Mesenchymal stem cell (in vitro differentiated cells and primary cell): Measurements from ENCODE around the gene SLC16A7.

Source experiments
- DNase-seq: peaks from one replicate; pipeline ENCODE4 v3.0.0-alpha.2; 2013
- H2AFZ ChIP-seq: one replicate; pipeline ENCODE4 v1.6.1; 2013; ENCODE audit warnings: low read depth, mild to moderate bottlenecking, control low read depth, inconsistent platforms, low read length, moderate library complexity
- H2AK5ac ChIP-seq: 2 replicates; pipeline ENCODE4 v1.6.1; 2013; ENCODE audit warnings: low read length, moderate library complexity, mild to moderate bottlenecking, inconsistent platforms; ENCODE audit not compliant: severe bottlenecking
- H2BK120ac ChIP-seq: one replicate; pipeline ENCODE4 v1.6.1; 2013; ENCODE audit warnings: low read depth, mild to moderate bottlenecking, inconsistent platforms, low read length, moderate library complexity
- H2BK12ac ChIP-seq, 2 experiments: one replicate each; pipeline ENCODE4 v1.6.1; 2013; ENCODE audit warnings: inconsistent platforms in 2 of 2, low read length in 2 of 2, mild to moderate bottlenecking in 2 of 2, moderate library complexity in 2 of 2, control low read depth in 1 of 2
- H2BK15ac ChIP-seq: one replicate; pipeline ENCODE4 v1.6.1; 2013; ENCODE audit warnings: mild to moderate bottlenecking, low read depth, inconsistent platforms; ENCODE audit not compliant: poor library complexity, severe bottlenecking
- H2BK5ac ChIP-seq: 2 replicates; pipeline ENCODE4 v1.6.1; 2013; ENCODE audit warnings: low read depth, mild to moderate bottlenecking, low read length, control low read depth, inconsistent platforms; ENCODE audit not compliant: poor library complexity, severe bottlenecking
- H3K14ac ChIP-seq, 2 experiments: one replicate each; pipeline ENCODE4 v1.6.1; 2013; ENCODE audit warnings: inconsistent platforms in 2 of 2, low read length in 2 of 2, control low read depth in 1 of 2, mild to moderate bottlenecking in 1 of 2, moderate library complexity in 1 of 2
- H3K18ac ChIP-seq, 2 experiments: one replicate each; pipeline ENCODE4 v1.6.1; 2013; ENCODE audit warnings: inconsistent platforms in 2 of 2, low read length in 2 of 2, control low read depth in 1 of 2, low read depth in 1 of 2, mild to moderate bottlenecking in 1 of 2
- H3K23ac ChIP-seq, 2 experiments: one replicate each; pipeline ENCODE4 v1.6.1; 2013; ENCODE audit warnings: inconsistent platforms in 2 of 2, low read length in 2 of 2, mild to moderate bottlenecking in 2 of 2, moderate library complexity in 2 of 2, control low read depth in 1 of 2
- H3K27ac ChIP-seq: 2 replicates; pipeline ENCODE4 v1.5.1; 2013; ENCODE audit warnings: mild to moderate bottlenecking, moderate library complexity, low read length, control low read depth, inconsistent platforms; ENCODE audit not compliant: poor library complexity, severe bottlenecking
- H3K27me3 ChIP-seq, 2 experiments: 2 replicates each; pipeline versions ENCODE4 v1.6.1 to v1.7.0; 2013; ENCODE audit warnings: low read length in 2 of 2, mild to moderate bottlenecking in 2 of 2, moderate library complexity in 2 of 2, control low read depth in 1 of 2, inconsistent platforms in 1 of 2; ENCODE audit not compliant: control insufficient read depth in 1 of 2, insufficient read depth in 1 of 2
- H3K36me3 ChIP-seq, 2 experiments: 2 replicates each; pipeline versions ENCODE4 v1.6.1 to v1.7.0; 2013; ENCODE audit warnings: low read length in 2 of 2, control low read depth in 1 of 2, inconsistent platforms in 1 of 2, low read depth in 1 of 2, mild to moderate bottlenecking in 1 of 2; ENCODE audit not compliant: insufficient read depth in 2 of 2, control insufficient read depth in 1 of 2
- H3K4ac ChIP-seq, 2 experiments: one replicate each; pipeline ENCODE4 v1.6.1; 2013; ENCODE audit warnings: inconsistent platforms in 2 of 2, low read length in 2 of 2, mild to moderate bottlenecking in 2 of 2, moderate library complexity in 2 of 2, control low read depth in 1 of 2, low read depth in 1 of 2
- H3K4me1 ChIP-seq: 2 replicates; pipeline ENCODE4 v1.6.1; 2013; ENCODE audit warnings: low read depth, low read length, control low read depth; ENCODE audit not compliant: control insufficient read depth, insufficient read depth
- H3K4me2 ChIP-seq: 2 replicates; pipeline ENCODE4 v1.6.1; 2013; ENCODE audit warnings: low read length, mild to moderate bottlenecking, inconsistent platforms; ENCODE audit not compliant: poor library complexity, severe bottlenecking
- H3K4me3 ChIP-seq, 2 experiments: 2 replicates each; pipeline versions ENCODE4 v1.5.1 to v1.7.0; 2013; ENCODE audit warnings: low read length in 2 of 2, mild to moderate bottlenecking in 2 of 2, control low read depth in 1 of 2, low read depth in 1 of 2; ENCODE audit not compliant: insufficient read depth in 1 of 2
- H3K79me1 ChIP-seq: replicated peaks from 2 replicates; pipeline ENCODE4 v1.6.1; 2013; ENCODE audit warnings: mild to moderate bottlenecking, control low read depth, low read length, inconsistent platforms; ENCODE audit not compliant: poor library complexity, severe bottlenecking
- H3K9ac ChIP-seq: 2 replicates; pipeline ENCODE4 v1.7.0; 2013; ENCODE audit warnings: mild to moderate bottlenecking, low read length, moderate library complexity
- H3K9me3 ChIP-seq: 2 replicates; pipeline ENCODE4 v1.7.0; 2013; ENCODE audit warnings: mild to moderate bottlenecking, low read length; ENCODE audit not compliant: control insufficient read depth
- H4K8ac ChIP-seq: one replicate; pipeline ENCODE4 v1.6.1; 2013; ENCODE audit warnings: inconsistent platforms, mild to moderate bottlenecking, low read length, moderate library complexity
- H4K91ac ChIP-seq: one replicate; pipeline ENCODE4 v1.6.1; 2013; ENCODE audit warnings: mild to moderate bottlenecking, low read length, inconsistent platforms
- WGBS: methylation state at CpG from one replicate; pipeline ENCODE4 v1.1.7; 2013; ENCODE audit warnings: mixed read lengths; 5-methylcytosine and 5-hydroxymethylcytosine counted together

Gene SLC16A7

GRCh38 chr12:59637692-59638070, 41.9 kb downstream of the SLC16A7 start:
- no peak overlapping the region for H2BK12ac ChIP-seq
- no peak for DNase-seq
- H3K9ac ChIP-seq = no peak overlapping the region
- peaks cover 0 to 7% of the 10 kb centered on the region in 2 experiments for H3K36me3 ChIP-seq
- H2BK15ac ChIP-seq = no peak overlapping the region
- no peak overlapping the region for H4K91ac ChIP-seq
- no peak overlapping the region for H3K4me2 ChIP-seq
- peaks cover 11% of the 10 kb centered on the region for H3K79me1 ChIP-seq
- no peak overlapping the region for H2AFZ ChIP-seq
- no peak overlapping the region for H3K18ac ChIP-seq
- H3K14ac ChIP-seq = no peak overlapping the region
- no peak overlapping the region for H2BK5ac ChIP-seq
- no peak overlapping the region for H3K23ac ChIP-seq
- H4K8ac ChIP-seq = no peak overlapping the region
- no peak overlapping the region for H2BK120ac ChIP-seq
- no peak overlapping the region for H3K4ac ChIP-seq
- no peak overlapping the region for H2AK5ac ChIP-seq
- no peaks in the 10 kb centered on the region for H3K27me3 ChIP-seq
- no peak overlapping the region for H3K4me3 ChIP-seq
- no peak overlapping the region for H3K27ac ChIP-seq
- H3K9me3 ChIP-seq = no peaks in the 10 kb centered on the region
- no peaks in the 10 kb centered on the region for H3K4me1 ChIP-seq

GRCh38 chr12:59643550-59643949, 47.7 kb downstream of the SLC16A7 start:
- Histone ChIP-seq H3K23ac (no peak overlapping the region), H2BK5ac (no peak overlapping the region), H3K9ac (no peak overlapping the region), H3K18ac (no peak overlapping the region), H3K14ac (no peak overlapping the region), H3K27me3 (no peaks in the 10 kb centered on the region), H4K8ac (no peak overlapping the region), H3K4me1 (no peaks in the 10 kb centered on the region), H2BK12ac (no peak overlapping the region), H3K9me3 (no peaks in the 10 kb centered on the region), H2BK120ac (no peak overlapping the region), H2AFZ (no peak overlapping the region), H2BK15ac (no peak overlapping the region), H3K4ac (no peak overlapping the region), H3K4me3 (no peak overlapping the region), H3K4me2 (no peak overlapping the region), H3K27ac (no peak overlapping the region), H4K91ac (no peak overlapping the region), H3K36me3 (peaks cover 0 to 22% of the 10 kb centered on the region in 2 experiments), H3K79me1 (peaks cover 5% of the 10 kb centered on the region), H2AK5ac (no peak overlapping the region)
- 69% methylated on average over 3 of the region's 3 CpGs for WGBS
- no peak for DNase-seq

DNA sequence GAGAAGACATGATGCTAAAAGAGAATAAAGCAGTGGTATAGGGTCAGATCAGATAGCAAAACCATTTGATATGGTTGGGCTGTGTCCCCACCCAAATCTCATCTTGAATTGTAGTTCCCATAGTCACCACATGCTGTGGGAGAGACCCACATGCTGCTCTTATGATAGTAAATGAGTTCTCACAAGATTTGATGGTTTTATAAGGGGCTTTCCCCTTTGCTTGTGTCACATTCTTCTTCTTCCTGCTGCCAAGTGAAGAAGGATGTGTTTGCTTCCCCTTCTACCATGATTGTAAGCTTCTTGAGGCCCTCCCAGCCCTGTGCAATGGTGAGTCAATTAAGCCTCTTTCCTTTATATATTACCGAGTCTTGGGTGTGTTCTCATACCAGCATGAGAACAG, 49.4 kb downstream of the SLC16A7 start:
- Histone ChIP-seq H3K79me1 (no peaks in the 10 kb centered on the region), H2AK5ac (no peak overlapping the region), H3K36me3 (peaks cover 0 to 22% of the 10 kb centered on the region in 2 experiments), H3K18ac (no peak overlapping the region), H2BK15ac (no peak overlapping the region), H3K4me3 (no peak overlapping the region), H2AFZ (no peak overlapping the region), H4K8ac (no peak overlapping the region), H3K4me2 (no peak overlapping the region), H3K9ac (no peak overlapping the region), H3K27me3 (no peaks in the 10 kb centered on the region), H3K4ac (no peak overlapping the region), H3K14ac (no peak overlapping the region), H2BK12ac (no peak overlapping the region), H2BK120ac (no peak overlapping the region), H3K9me3 (no peaks in the 10 kb centered on the region), H3K4me1 (no peaks in the 10 kb centered on the region), H2BK5ac (no peak overlapping the region), H4K91ac (no peak overlapping the region), H3K27ac (no peak overlapping the region), H3K23ac (no peak overlapping the region)
- DNase-seq = no peak
- no CpG with 5 or more reads among the region's 1 CpG for WGBS

DNA sequence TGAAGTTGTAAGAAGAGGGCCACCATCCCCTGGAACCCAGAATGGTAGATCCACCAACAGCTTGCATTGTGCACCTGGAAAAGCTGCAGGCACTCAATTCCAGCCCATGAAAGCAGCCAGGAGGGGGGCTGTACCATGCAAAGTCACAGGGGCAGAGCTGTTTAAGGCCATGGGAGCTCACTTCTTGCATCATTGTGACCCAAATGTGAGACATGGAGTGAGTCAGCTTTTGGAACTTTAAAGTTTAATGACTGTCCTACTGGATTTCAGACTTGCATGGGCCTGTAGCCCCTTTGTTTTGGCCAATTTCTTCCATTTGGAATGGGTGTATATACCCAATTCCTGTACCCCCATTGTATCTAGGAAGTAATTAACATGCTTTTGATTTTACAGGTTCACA, 50.8 kb downstream of the SLC16A7 start:
- no peak overlapping the region for H3K4me2 ChIP-seq
- H3K4ac ChIP-seq = no peak overlapping the region
- no peak overlapping the region for H2AK5ac ChIP-seq
- H3K9me3 ChIP-seq = no peaks in the 10 kb centered on the region
- peaks cover 0 to 22% of the 10 kb centered on the region in 2 experiments for H3K36me3 ChIP-seq
- no peak for DNase-seq
- H3K27me3 ChIP-seq = no peaks in the 10 kb centered on the region
- no peak overlapping the region for H3K23ac ChIP-seq
- no peak overlapping the region for H3K9ac ChIP-seq
- H2BK5ac ChIP-seq = no peak overlapping the region
- no peak overlapping the region for H3K4me3 ChIP-seq
- no peak overlapping the region for H2AFZ ChIP-seq
- no peak overlapping the region for H2BK15ac ChIP-seq
- no peak overlapping the region for H3K27ac ChIP-seq
- no peaks in the 10 kb centered on the region for H3K79me1 ChIP-seq
- no peak overlapping the region for H4K91ac ChIP-seq
- H3K14ac ChIP-seq = no peak overlapping the region
- peaks cover 2% of the 10 kb centered on the region for H3K4me1 ChIP-seq
- H2BK12ac ChIP-seq = no peak overlapping the region
- H3K18ac ChIP-seq = no peak overlapping the region
- H4K8ac ChIP-seq = no peak overlapping the region
- no peak overlapping the region for H2BK120ac ChIP-seq
